ENCODE data around the gene LONRF3. TPM values are rescaled to one million over a fixed set of nuclear protein-coding genes. Genes with fewer than 3 reads are reported as not detected.
"Not testable (repeated sequence)": the region's sequence is repeated elsewhere in the genome, so short reads cannot be mapped to it uniquely, and the experiment has no call there.

LONRF3 gene
- total RNA-seq, 1 donor from 2014 or later: 0.39 TPM

DNA sequence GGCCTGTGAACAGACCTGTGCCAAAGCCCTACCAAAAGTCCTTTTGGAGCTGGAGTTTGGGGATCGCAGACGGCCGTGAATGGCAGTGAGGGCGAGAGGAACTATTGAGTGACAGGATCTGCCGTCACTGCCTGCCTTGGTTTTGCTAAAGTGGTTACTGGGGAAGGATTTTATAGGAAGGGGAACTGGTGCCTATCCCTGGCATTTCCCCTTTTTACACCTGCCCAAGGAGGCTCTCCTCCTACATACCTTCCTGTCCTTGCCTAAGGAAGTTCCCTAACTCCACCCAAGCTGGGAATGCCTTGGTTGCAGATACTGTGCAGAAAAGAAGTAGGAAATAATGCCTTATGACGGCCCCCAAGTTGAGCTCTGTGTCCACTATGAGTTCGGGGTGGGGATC is 14.5 kb downstream of the LONRF3 start:
- Histone ChIP-seq H3K4me2 (no peak overlapping the region), H3K27me3 (no peaks in the 10 kb centered on the region), H3K9me3 (ENCODE audit: low read depth) (no peaks in the 10 kb centered on the region), H3K27ac (no peak overlapping the region), H3F3A (ENCODE audit: low read depth) (no peaks in the 10 kb centered on the region), H3K4me3 (no peak overlapping the region), H3K79me2 (ENCODE audit: low read depth) (no peaks in the 10 kb centered on the region), H3K36me3 (no peaks in the 10 kb centered on the region), H3K9ac (no peak overlapping the region), H3K4me1 (no peaks in the 10 kb centered on the region), H4K20me1 (ENCODE audit: low read depth) (no peaks in the 10 kb centered on the region), H2AFZ (replicated peaks) (no peak overlapping the region)
- TF ChIP-seq, protein P1, sequence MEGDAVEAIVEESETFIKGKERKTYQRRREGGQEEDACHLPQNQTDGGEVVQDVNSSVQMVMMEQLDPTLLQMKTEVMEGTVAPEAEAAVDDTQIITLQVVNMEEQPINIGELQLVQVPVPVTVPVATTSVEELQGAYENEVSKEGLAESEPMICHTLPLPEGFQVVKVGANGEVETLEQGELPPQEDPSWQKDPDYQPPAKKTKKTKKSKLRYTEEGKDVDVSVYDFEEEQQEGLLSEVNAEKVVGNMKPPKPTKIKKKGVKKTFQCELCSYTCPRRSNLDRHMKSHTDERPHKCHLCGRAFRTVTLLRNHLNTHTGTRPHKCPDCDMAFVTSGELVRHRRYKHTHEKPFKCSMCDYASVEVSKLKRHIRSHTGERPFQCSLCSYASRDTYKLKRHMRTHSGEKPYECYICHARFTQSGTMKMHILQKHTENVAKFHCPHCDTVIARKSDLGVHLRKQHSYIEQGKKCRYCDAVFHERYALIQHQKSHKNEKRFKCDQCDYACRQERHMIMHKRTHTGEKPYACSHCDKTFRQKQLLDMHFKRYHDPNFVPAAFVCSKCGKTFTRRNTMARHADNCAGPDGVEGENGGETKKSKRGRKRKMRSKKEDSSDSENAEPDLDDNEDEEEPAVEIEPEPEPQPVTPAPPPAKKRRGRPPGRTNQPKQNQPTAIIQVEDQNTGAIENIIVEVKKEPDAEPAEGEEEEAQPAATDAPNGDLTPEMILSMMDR (IDR thresholded peaks at IDR 0.05): no peak
- TF ChIP-seq EZH2 (IDR thresholded peaks at IDR 0.05) (no peak), EZH2phosphoT487 (IDR thresholded peaks at IDR 0.05) (no peak)
- Mint-ChIP-seq H3K9me3 (peaks cover 6% of the 10 kb centered on the region), H3K36me3 (no peaks in the 10 kb centered on the region), H3K27ac (no peak overlapping the region), H3K4me1 (no peaks in the 10 kb centered on the region), H3K27me3 (ENCODE audit: insufficient read depth, low read depth) (peaks cover 6% of the 10 kb centered on the region), H3K4me3 (no peak overlapping the region)
- DNase-seq (ENCODE audit: low spot score): no peak

DNA sequence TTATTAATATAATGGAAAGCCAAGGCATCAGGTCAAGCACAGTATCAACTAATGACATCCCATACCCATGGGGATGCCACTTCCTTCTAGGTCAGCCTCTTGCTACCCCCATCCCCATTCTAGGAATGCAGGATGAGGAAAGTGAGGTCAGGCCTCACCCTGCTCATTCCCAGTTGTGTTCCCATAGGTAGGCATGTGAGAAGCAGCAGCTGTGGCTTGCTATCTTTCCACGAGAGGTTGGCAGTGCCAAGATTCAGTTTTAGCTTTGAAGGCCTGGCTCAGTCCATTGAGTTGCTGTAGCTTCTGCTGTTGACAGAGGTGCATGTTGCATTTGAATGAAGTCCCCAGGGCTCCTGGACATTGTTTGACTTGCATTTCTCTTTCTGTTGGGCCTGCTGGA is 15.5 kb downstream of the LONRF3 start:
- no peak overlapping the region for H3K4me3 ChIP-seq
- no peaks in the 10 kb centered on the region for H3K27me3 ChIP-seq
- H3K79me2 ChIP-seq (ENCODE audit: low read depth): no peaks in the 10 kb centered on the region
- H3K9me3 ChIP-seq (ENCODE audit: low read depth): no peaks in the 10 kb centered on the region
- DNase-seq (ENCODE audit: low spot score): no peak
- Mint-ChIP-seq H3K36me3 (no peaks in the 10 kb centered on the region), H3K4me1 (no peaks in the 10 kb centered on the region), H3K9me3 (peaks cover 6% of the 10 kb centered on the region), H3K27ac (no peak overlapping the region), H3K27me3 (ENCODE audit: insufficient read depth, low read depth) (peaks cover 6% of the 10 kb centered on the region), H3K4me3 (no peak overlapping the region)
- H4K20me1 ChIP-seq (ENCODE audit: low read depth): no peaks in the 10 kb centered on the region
- H3F3A ChIP-seq (ENCODE audit: low read depth): no peaks in the 10 kb centered on the region
- H3K36me3 ChIP-seq: no peaks in the 10 kb centered on the region
- H2AFZ ChIP-seq (replicated peaks): no peak overlapping the region
- H3K9ac ChIP-seq: no peak overlapping the region
- no peak for TF ChIP-seq EZH2 (IDR thresholded peaks at IDR 0.05)
- TF ChIP-seq, protein P1 (IDR thresholded peaks at IDR 0.05): no peak
- TF ChIP-seq EZH2phosphoT487 (IDR thresholded peaks at IDR 0.05): no peak
- no peak overlapping the region for H3K4me2 ChIP-seq
- no peak overlapping the region for H3K27ac ChIP-seq
- no peaks in the 10 kb centered on the region for H3K4me1 ChIP-seq

DNA sequence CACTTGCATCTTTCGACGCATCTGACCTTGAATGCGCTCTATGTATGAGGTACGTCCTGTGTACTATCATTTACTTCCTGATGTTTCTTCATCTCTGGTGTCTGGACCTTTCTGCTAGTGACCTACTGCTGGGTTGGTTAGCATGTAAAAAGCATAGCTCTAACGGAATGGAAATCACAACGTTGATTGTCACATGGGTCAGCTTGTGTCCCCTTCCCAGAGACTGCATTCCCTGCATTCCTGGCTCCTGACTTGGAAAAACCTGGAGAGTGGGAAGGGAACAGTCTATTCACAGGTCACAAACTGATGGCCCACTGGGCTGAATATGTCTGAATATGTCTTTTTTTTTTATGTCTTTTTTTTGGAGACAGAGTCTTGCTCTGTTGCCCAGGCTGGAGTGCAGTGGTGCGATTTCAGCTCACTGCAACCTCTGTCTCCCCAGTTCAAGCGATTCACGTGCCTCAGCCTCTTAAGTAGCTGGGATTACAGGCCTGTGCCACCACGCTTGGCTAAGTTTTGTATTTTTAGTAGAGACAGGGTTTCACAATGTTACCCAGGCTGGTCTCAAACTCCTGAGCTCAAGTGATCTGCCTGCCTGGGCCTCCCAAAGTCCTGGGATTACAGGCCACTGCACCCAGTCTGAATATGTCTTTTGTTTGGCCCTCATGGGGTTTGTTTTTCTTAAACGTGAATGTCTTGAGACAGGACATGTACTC is 16.3 kb downstream of the LONRF3 start:
- TF ChIP-seq, protein P1 (IDR thresholded peaks at IDR 0.05): no peak
- no peak for TF ChIP-seq EZH2 (IDR thresholded peaks at IDR 0.05)
- TF ChIP-seq EZH2phosphoT487 (IDR thresholded peaks at IDR 0.05): no peak
- H3K36me3 ChIP-seq: no peaks in the 10 kb centered on the region
- DNase-seq (ENCODE audit: low spot score): no peak
- H4K20me1 ChIP-seq (ENCODE audit: low read depth): no peaks in the 10 kb centered on the region
- Mint-ChIP-seq H3K4me1 (no peaks in the 10 kb centered on the region), H3K9me3 (peaks cover 6% of the 10 kb centered on the region), H3K4me3 (no peak overlapping the region), H3K27me3 (ENCODE audit: insufficient read depth, low read depth) (peaks cover 3% of the 10 kb centered on the region), H3K27ac (no peak overlapping the region), H3K36me3 (no peaks in the 10 kb centered on the region)
- no peak overlapping the region for H3K27ac ChIP-seq
- no peaks in the 10 kb centered on the region for H3F3A ChIP-seq (ENCODE audit: low read depth)
- H3K9ac ChIP-seq: no peak overlapping the region
- H2AFZ ChIP-seq (replicated peaks): no peak overlapping the region
- no peaks in the 10 kb centered on the region for H3K27me3 ChIP-seq
- no peaks in the 10 kb centered on the region for H3K79me2 ChIP-seq (ENCODE audit: low read depth)
- no peak overlapping the region for H3K4me3 ChIP-seq
- no peak overlapping the region for H3K4me2 ChIP-seq
- no peaks in the 10 kb centered on the region for H3K4me1 ChIP-seq
- no peaks in the 10 kb centered on the region for H3K9me3 ChIP-seq (ENCODE audit: low read depth)

DNA sequence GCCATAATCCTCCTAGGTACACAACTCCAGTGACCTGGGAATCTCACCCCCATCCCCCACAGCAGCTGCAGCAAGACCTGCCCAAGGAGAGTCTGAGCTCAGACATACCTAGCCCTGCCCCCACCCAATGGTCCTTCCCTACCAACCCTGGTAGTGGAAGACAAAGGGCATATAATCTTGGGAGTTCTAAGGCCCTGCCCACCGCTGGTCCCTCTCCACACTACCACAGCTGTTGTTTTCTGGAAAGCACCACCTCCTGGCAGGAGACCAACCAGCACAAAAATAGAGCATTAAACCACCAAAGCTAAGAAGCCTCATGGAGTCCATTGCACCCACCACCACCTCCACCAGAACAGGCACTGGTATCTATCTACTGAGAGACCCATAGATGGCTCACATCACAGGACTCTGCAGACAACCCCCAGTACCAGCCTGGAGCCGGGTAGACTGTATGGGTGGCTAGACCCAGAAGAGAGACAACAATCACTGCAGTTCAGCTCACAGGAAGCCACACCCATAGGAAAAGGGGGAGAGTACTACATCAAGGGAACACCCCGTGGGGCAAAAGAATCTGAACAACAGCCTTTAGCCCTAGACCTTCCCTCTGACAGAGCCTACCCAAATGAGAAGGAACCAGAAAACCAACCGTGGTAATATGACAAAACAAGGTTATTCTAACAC is 18.2 kb downstream of the LONRF3 start:
- not testable (repeated sequence) for H3K4me1 ChIP-seq; H2AFZ ChIP-seq (replicated peaks); H3K4me3 ChIP-seq; H3K27ac ChIP-seq; H3K9ac ChIP-seq; H3K27me3 Mint-ChIP-seq (ENCODE audit: insufficient read depth, low read depth); DNase-seq (ENCODE audit: low spot score); H3K27me3 ChIP-seq; H3K27ac Mint-ChIP-seq; H3K36me3 Mint-ChIP-seq; H3K4me1 Mint-ChIP-seq; H3K4me3 Mint-ChIP-seq; H3F3A ChIP-seq (ENCODE audit: low read depth); H3K79me2 ChIP-seq (ENCODE audit: low read depth); H4K20me1 ChIP-seq (ENCODE audit: low read depth); H3K9me3 ChIP-seq (ENCODE audit: low read depth); H3K36me3 ChIP-seq; H3K4me2 ChIP-seq
- peaks cover 11% of the 10 kb centered on the region for H3K9me3 Mint-ChIP-seq
